PFSK-1 (cell line): ENCODE results near the gene KIF5C.

Experiments
- FOXP2 ChIP-seq: optimal IDR thresholded peaks from 2 replicates; pipeline ENCODE3; 2011; ENCODE audit warnings: borderline replicate concordance, control low read depth, inconsistent platforms; ENCODE audit not compliant: insufficient read depth; ENCODE audit errors: extremely low read length, extremely low read depth
- POLR2AphosphoS5 ChIP-seq: IDR thresholded peaks from 2 replicates; pipeline ENCODE4 v1.6.1; 2012; ENCODE audit warnings: low read depth, mild to moderate bottlenecking, control low read depth, low read length, moderate library complexity
- REST ChIP-seq, 2 experiments: IDR thresholded peaks; 2 replicates each; pipeline versions ENCODE4 v1.6.1 to v1.8.0; 2011 to 2012; ENCODE audit warnings: low read depth in 2 of 2, low read length in 2 of 2, control low read depth in 1 of 2, inconsistent platforms in 1 of 2, mild to moderate bottlenecking in 1 of 2, moderate library complexity in 1 of 2; ENCODE audit not compliant: insufficient read depth in 1 of 2
- SIN3A ChIP-seq: IDR thresholded peaks from 2 replicates; pipeline ENCODE4 v1.6.1; 2012; ENCODE audit warnings: mild to moderate bottlenecking, low read length, moderate library complexity, borderline replicate concordance; ENCODE audit not compliant: insufficient read depth
- TAF1 ChIP-seq: IDR thresholded peaks from 2 replicates; pipeline ENCODE4 v1.6.1; 2012; ENCODE audit warnings: low read length, control low read depth, borderline replicate concordance; ENCODE audit not compliant: insufficient read depth

Gene KIF5C

GRCh38 chr2:148979164-148979918, 104.3 kb downstream of the KIF5C start:
- TF ChIP-seq TAF1 = no peak
- no peak for TF ChIP-seq SIN3A
- no peak for TF ChIP-seq POLR2AphosphoS5
- no peak for TF ChIP-seq REST (IDR thresholded peaks at IDR 0.05; ENCODE audit: insufficient read depth in 1 of 2, low read depth in 2 of 2, low read length in 2 of 2)
- TF ChIP-seq FOXP2 = no peak

- TF ChIP-seq SIN3A (no peak), REST (IDR thresholded peaks at IDR 0.05; ENCODE audit: insufficient read depth in 1 of 2, low read depth in 2 of 2, low read length in 2 of 2) (no peak), POLR2AphosphoS5 (no peak), TAF1 (no peak), FOXP2 (no peak)
Observed at GRCh38 chr2:148979919-148980277, 104.9 kb downstream of the KIF5C start.

GRCh38 chr2:148981324-148981723, 106.3 kb downstream of the KIF5C start:
- TF ChIP-seq REST (IDR thresholded peaks at IDR 0.05; ENCODE audit: insufficient read depth in 1 of 2, low read depth in 2 of 2, low read length in 2 of 2) = no peak
- TF ChIP-seq SIN3A = no peak
- TF ChIP-seq FOXP2 = no peak
- TF ChIP-seq POLR2AphosphoS5 = no peak

GRCh38 chr2:148981781-148982180, 106.8 kb downstream of the KIF5C start:
- TF ChIP-seq POLR2AphosphoS5 (no peak), SIN3A (no peak), FOXP2 (no peak), REST (IDR thresholded peaks at IDR 0.05; ENCODE audit: insufficient read depth in 1 of 2, low read depth in 2 of 2, low read length in 2 of 2) (no peak), TAF1 (no peak)
